GM19438 (cell line): ENCODE measurements around the gene GBX2.
"Not testable (repeated sequence)": the region's sequence is repeated elsewhere in the genome, so short reads cannot be mapped to it uniquely, and the experiment has no call there.

ENCODE experiments used
- ATAC-seq: cut with Tn5 transposase; IDR thresholded peaks from one replicate; pipeline ENCODE4 v1.9.1; 2021; ENCODE audit warnings: low read depth; ENCODE audit not compliant: unreplicated experiment

GBX2 gene

DNA sequence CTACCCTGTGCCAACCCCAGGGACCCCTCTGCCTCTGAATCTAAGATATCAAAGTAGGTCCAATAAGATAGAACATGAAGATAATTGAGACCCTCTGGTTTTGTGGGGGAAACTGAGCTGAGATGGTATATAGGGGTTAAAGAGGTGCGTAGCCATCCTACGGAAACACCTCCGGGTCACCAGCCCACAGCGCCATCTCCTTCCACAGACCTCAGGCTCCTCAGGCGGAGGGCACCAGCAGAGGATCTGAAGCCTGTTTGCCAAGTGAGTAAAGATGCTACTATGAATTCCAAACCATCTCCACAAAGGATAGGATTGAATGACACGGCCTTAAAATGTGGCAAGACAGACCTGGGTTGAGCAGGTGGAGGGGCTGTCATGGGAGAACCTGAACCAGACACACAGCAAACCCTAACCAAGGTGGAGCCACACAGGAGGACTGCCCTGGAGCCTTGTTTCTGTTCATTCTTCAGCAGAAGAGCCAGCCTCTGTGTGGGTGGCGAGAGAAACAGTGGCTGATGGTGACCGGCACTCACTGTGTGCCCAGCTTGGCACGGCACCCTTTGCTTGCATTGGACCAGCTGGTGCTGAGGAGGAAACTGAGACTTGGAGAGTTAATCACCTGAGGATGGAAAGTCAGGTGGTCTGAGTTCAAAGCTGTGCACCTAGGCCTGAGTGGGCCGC is 10.2 kb downstream of the GBX2 start:
- no peak for ATAC-seq

DNA sequence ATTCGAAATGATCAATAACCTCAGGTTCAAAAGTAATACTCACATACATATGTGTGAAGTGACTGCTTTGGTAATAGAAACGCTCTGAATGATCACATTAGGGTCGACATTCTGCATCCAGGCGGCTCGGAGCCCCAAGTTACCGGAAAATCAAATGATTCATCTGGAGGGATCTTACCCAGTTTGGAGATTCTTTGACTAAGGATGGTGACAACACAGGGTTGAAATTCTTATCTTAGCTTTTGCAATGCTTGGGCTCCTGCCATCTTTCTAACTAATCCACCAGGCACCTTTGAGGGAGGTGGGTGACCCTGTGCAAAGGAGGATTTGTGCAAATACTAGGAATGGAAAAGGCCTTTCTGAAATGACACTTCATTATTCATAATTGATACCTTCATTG is 10.8 kb downstream of the GBX2 start:
- no peak for ATAC-seq

DNA sequence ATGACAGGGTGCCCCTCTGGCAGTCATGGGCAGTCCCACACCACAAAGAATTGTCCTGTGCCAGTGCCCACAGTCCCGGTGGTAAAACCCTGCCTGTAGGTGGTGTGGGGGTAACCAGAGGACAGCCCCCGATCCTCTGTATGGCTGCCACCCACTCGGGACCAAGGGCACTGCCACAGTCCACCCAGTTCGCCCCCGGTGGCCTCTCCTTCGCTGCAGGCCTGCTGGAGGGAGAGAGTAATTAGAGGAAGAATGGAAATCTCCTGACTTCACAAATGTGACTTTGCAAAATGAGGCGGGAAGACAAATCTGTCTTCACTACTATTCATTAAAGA is 11.4 kb downstream of the GBX2 start:
- no peak for ATAC-seq

DNA sequence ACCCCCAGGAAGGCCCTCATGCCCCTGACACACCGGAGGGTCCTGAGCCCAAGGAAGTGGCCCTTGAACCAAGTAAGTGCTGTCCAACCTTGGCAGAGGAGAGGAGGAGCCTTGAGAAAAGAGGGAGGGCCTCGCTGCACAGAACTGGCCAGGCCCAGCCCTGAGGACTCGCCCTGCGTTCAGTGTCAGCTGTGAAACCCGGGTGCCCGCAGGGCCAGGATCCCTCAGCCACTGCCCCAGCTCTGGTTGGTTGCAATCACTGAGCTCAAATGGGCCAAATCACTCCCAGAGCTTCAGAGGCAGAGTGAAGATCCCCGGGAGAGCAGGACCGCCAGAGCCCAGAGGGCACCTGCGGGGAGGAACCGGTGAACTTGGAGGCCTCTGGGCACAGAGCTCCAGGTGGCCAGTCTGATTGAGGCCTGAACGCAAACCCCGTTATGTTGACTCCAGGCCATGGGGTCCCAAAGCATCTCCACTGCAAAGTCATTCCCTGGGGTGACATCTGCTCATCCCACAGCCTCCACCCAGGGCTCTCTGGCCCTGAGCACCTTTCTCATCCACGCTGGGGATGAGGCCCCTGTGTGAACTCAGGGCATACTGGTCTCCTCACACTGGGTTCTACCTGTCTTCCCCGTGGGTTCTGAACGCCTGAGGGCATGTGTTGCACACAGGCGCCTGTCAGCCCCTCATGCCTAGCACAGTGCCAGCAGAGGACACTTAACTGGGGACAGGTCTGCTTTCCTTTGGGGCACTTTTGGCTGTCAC is 11.9 kb downstream of the GBX2 start:
- no peak for ATAC-seq

DNA sequence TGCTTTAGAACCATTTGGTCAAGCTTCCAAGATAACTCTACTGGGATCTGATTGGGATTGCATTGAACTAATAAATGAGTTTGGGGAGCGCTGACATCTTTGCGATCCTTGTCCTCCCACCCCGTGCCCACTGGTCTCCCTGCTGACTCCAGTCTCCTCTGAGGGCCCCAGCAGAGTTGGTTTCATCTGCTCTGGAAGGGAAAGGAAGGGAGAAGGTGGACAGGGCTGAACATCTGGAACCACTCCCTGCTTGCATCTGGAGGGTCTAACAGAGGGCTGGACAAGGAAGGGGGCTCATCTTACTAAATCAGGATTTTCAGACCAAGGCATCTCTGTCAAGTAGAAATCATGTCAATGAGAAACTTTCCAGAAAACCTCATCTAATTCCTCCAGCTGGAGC is 12.8 kb downstream of the GBX2 start:
- no peak for ATAC-seq

DNA sequence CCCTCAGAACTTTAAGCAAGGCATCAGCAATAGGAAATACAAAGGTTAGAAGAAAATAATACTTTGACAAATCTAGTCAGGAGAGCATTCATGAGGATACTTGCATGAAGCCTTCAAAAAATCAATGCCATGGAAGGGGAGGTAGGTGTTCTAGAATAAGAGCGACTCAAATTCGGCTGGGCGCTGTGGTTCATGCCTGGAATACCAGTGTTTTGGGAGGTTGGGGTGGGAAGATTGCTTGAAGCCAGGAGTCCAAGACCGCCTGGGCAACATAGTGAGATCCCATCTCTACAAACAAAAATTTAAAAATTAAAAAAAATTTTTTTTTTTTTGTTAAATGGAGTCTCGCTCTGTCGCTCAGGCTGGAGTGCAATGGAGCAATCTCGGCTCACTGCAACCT is 21.8 kb downstream of the GBX2 start:
- no peak for ATAC-seq

DNA sequence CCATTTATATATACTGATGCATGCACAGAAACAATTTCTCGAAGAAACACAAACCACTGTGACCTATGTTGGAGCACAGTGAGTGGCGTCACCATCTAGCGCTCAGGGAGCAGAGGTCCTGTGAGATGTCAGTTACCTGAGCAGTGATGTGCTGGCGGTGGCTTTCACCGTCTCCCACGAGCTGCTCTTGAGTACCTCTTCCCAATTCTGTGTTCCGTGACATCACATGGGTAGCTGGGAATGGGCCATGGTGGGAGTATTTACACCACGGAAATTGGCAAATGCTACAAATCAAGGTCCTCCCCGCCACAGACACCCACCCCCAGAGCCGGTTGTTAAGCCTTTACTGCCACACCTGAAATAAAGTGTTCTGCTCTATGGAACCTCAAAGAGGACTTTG is 24.4 kb downstream of the GBX2 start:
- ATAC-seq = no peak

DNA sequence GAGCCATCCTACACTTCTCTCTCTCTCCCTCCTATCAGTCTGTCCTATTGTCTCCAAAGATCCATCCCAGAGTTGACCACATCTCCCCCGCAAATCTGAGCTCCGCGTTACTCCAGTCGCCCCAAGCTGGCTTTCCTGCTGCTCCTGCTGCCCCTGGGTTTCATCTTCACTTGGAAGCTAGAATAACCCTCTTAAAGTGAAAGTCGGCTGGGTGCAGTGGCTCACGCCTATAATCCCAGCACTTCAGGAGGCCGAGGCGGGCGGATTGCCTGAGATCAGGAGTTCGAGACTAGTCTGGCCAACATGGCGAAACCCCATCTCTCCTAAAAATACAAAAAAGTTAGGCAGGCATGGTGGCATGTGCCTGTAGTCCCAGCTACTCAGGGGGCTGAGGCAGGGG is 26.6 kb downstream of the GBX2 start:
- not testable (repeated sequence) for ATAC-seq

DNA sequence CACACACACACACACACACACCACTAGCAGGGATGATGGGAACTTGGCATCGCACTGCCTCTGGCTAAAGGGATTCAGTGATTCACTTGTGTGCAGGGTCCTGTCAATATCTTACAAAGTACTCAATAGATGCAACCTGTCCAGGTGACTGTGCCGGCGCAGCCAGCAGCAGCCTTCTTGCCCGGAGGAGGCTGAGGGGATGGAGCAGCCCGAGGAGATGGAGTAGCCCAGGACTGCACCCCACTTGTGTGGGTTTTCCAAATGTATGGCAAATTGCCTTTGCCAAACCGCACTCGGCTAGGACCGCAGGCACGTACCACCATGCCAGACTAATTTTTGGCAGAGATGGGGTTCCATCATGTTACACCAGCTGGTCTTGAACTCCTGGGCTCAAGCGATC is 31.1 kb downstream of the GBX2 start:
- no peak for ATAC-seq

DNA sequence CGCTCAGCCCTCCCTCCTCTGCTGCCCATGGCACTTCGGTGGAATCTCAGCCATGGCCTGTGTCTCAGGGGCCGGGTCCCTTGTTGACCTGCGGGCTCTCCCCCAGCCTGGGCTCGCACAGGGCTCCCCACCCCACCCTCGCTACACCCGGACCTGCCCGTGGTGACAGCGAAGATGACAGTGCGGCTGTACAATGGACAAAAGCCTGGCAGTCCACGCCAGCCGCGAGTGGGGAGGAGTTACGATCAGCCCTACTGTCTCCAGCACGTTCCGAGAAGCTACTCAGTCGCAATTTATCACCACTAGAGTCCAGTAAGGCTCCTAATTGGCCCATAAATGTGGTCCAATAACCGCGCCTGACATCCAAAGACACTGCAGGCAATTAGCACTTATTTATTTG is 31.6 kb downstream of the GBX2 start:
- no peak for ATAC-seq

DNA sequence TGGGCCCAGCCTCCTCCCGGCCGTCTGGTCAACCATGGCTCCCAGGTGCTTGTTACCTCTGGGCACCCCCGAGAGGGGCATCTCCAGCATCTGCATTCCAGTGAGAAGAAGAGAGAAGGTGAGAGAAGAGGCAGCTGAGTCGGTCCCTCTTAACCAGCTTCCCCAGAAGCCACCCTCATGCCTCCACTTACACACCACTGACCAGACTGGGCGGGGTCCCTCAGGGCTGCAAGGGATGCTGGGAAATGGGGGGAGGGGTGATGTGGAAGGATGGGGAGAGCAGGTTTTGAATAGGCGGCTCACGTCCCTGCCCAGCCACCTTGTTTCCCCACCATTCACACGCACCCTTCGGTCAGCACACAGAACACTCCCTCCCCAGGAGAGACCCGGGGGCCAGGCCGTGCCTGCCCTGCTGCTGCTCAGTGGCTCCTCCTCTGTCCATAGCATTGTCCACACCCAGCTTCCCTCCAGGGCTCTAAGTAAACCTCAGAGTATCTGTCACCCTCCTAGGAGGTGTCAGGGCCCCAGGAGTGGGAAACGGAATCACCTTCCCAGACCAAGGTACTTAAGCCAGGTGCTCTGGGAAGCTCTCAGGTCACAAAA is 34.7 kb downstream of the GBX2 start:
- no peak for ATAC-seq

DNA sequence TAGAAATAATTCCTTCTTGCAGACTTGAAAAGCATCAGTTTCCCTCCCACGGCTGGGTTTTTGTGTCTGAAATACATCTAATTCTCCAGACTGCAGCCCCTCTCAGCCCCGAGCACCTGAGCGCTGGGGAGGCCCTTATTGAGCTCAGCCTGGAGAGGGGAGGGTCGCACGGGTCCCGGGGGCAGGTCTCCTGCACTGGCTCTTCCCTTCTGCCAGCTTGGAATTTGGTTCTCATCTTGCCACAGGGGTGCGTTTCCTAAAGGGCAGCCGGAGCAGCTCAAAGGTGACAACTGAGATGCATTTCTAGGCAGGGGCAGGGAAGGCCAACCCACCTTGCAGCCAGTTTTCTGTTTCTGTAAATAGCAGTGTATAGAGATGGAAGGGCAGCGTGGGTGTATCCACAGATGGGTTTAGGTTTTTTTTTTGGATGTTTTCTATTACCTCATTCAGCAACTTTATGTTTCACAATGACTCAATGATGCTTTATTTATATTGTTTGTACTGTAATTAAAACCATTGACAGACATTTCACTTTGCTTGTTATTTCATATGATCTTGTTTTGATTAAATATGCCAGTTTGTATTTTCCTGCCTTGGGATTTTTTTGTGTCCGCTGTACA is 37.0 kb downstream of the GBX2 start:
- ATAC-seq = no peak

DNA sequence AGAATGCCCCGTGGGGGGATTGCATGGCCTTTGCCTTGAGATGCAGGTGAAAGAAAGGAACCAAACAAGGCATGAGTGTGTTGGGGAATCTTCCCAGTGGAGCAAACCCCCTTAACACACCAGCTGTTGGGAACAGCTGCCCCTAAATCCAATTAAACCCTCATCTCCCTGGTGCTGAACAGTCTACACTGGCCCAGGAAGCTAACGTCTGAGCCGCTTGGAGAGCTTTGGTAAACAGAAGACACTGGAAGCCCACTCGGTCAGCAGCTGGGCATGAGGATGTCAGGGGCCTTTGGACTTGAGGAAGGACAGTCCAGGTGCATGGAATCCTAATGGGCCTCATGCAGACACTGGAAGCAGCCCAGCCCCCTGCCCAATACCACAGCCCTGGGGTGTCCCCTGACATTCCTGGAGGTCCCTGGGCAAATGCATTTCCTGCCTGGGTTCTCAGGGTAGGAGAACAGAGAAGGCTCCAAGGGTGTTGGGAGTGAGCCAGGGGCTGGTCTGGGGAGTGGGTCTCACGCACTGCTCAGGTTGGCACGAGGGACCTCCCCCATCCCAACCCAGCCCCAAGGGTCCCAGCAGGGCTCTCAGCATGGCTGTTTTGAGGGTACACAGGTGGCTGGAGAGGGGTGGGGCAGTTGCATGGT is 37.7 kb downstream of the GBX2 start:
- ATAC-seq = no peak

DNA sequence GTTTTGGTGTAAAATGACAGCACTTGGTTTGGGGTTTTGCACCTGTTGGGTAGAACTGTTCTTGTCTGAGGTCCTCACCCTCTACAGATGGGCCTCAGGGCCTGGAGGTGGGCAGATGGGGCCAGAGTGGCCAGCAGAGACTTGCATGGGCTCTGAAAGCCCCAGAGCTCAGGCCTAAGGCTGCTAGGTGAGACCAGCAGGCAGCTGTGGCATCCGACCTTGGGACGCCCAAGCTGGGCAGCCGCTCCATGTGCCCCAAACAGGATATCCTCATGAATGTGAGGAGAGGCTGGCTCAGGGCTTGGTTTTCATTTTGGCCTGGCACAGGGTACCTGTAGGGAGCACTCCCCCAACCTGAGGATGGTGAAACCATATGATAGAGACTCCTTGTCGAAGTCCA is 38.3 kb downstream of the GBX2 start:
- no peak for ATAC-seq

DNA sequence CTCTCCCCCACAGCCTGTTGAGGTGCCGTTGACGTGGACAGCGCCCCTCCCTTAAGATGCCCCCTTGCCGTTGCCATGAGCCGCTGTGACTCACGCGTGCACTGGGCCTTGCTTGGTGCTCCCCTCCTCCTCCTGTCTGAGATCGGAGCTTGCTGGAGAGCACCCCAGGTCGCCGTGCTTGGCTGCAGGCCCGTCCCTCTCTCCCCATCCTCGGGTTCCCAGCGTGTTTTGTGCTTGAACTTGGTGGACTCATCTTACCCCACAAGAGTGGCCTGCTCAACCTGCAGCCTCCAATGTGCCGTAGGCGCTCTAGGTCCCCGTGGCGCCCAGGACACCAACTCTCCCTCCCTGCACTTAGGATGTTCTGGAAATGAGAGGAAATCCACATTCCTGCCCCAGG is 39.9 kb downstream of the GBX2 start:
- ATAC-seq = no peak

DNA sequence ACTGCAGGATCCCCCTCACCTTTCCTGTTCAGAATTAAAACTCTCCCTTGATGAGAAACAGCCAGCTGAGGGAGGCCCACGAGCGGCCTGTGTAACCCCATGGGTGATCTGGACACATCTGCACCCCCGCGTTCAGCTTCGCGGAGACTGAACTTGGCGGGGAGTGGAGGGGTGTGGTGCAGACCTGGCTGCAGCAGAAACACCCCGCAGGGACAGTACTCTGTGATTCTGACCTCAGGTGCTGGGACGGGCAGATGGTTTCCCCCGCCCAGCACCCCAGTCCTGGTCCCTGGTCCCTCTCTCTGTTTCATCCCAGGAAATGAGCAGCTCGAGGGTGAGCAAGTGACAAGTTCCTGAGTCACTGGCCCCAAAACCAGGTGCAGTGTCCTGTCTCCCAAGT is 41.2 kb downstream of the GBX2 start:
- ATAC-seq = no peak

DNA sequence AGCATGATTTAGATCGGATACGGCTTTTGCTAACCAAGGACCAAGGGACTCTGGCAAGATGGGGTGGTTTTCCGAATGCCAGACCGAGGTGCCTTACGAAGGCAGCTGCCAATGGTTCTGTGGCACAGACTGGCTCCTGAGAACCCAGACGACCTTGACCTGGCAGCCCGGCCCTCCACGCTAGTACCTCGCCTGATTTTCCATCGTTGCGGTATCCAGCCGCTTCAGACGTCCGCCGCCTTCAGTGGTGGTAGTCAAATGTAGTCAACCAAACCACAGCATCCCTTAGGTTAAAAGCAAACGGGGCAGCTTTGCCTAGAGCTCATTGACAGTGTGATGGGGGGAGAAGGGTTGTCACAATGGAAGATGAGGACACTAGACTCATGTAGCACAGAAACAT is 42.6 kb downstream of the GBX2 start:
- ATAC-seq = no peak

DNA sequence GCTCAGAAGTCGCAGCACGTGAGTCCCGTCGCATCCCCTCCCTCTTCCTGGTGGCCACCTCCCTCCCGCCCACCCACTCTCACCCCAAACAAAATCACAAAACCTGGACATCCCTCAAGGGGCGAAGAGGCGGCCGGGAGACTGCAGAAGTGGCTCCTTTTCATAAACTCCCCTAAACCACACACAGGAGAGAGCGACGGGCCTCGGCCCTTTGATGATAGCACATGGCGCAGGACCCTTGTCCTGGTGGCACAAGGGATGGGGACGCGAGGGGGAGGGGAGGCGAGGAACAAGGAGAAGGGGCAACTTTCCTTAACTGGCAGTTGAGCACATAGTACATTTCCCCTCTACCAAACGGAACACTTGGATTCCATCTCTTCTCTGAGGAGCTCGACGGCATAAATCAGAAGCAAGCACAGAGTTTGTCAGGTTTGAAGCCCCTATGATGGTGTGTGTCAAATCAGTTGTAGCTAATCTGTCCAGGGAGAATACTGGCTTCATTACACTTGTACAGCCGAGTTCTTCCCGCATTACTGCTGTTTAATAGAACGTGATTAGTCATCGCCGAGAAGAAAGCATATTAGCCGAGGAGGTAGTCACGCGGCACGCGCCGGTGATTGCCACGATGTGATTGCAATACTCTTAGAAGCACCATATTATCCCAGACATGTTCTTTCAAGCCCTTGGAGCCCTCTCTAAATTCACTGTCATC is 43.8 kb downstream of the GBX2 start:
- no peak for ATAC-seq

DNA sequence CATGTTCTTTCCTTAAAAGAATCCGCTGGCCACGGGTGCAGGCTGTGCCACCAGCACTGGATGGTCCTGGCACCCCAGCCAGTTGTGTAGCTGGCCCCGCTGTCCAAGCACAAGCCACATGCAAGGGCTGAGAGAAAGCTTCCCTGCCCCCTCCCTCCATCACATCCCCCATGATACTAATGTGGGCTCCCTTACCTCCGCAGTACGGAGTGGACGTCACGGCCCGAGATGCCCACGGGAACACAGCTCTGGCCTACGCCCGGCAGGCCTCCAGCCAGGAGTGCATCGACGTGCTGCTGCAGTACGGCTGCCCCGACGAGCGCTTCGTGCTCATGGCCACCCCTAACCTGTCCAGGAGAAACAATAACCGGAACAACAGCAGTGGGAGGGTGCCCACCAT is 44.5 kb downstream of the GBX2 start:
- no peak for ATAC-seq

DNA sequence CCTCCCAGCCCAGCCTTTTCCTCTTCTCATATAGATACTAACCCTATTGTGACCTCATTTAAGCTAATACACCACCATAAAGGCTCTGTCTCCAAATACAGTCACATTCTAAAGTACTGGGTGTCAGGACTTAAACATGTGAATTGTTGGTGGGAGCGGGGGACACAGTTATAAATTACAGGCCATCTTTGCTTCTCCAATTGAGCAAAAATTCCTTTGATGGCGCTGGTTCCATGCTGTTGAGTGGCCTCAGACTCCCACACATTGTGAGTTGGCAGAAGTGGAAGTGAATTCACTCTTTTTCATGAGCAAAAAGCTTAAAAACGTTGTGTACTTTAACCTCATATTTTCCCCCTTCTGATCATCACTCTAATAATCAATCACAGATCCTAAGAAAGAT is 46.0 kb downstream of the GBX2 start:
- ATAC-seq = no peak

DNA sequence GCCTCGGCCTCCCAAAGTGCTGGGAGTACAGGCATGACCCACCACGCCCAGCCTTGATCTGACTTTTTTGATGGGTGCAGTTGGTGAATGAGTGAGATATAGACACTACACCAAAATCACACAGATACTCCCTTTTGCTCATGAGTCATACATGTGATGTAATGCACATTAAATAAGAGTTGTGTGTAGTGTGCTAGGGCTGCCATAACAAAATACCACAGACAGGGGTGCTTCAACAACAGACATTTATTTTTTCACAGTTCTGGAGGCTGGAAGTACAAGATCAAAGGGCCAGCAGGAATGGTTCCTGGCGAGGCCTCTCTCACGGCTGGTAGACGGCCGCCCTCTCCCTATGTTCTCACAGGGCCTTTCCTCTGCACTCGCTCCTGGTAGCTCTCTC is 46.6 kb downstream of the GBX2 start:
- no peak for ATAC-seq
